HepG2 (cell line): Measurements from ENCODE around the gene ANKLE1. TPM values are rescaled to one million over a fixed set of nuclear protein-coding genes. Genes with fewer than 3 reads are reported as not detected.

Source experiments
- ATAC-seq: fragments of 200-7000 bp; cut with Tn5 transposase; 3 replicates; pipeline ENCODE4 v1.9.1; 2020; ENCODE audit warnings: mild to moderate bottlenecking, moderate library complexity
- BruUV-seq: library from RNA; stranded (reverse); fragments of 400-500 nt; replicated peaks from 2 replicates; lab custom pipeline; 2021; lab: Mats Ljungman, UMichigan
- CTCF ChIA-PET: fragments of 300-600 bp; formaldehyde crosslinking; extraction: SDS; loops from one replicate; lab custom pipeline; 2021; ENCODE audit warnings: low total read pairs, inconsistent platforms, low intra/inter-chr PET ratio; lab: Yijun Ruan, JAX
- POLR2A ChIA-PET: fragments of 350-600 bp; sonication (Branson Sonifier 250); formaldehyde crosslinking; loops from one replicate; lab custom pipeline; 2020; ENCODE audit warnings: antibody characterized with exemption, inconsistent platforms; lab: Yijun Ruan, JAX
- DNase-seq: peaks from one replicate; pipeline ENCODE4 v3.0.0-alpha.2; 2015; ENCODE audit warnings: low spot score
- FAIRE-seq: peaks from 3 replicates; lab custom pipeline; 2011; peaks lifted over from hg19 to GRCh38; lab: Jason Lieb, UNC
- H2AFZ ChIP-seq: one replicate; pipeline ENCODE4 v1.6.1; 2011; ENCODE audit warnings: low read length, inconsistent platforms
- H3K27ac ChIP-seq: fragments of 300-600 bp; 3 replicates; pipeline ENCODE4 v1.8.0; 2011; ENCODE audit warnings: mixed run types, mild to moderate bottlenecking, mixed read lengths, low read length, inconsistent platforms; ENCODE audit not compliant: insufficient read depth; ENCODE audit errors: extremely low read length
- H3K27me3 ChIP-seq, 2 experiments: fragments of 200-600 bp in 1 of 2; 2 replicates in 1 of 2; 3 replicates in 1 of 2; pipeline versions ENCODE4 v1.6.0 to v1.8.0; 2011; ENCODE audit warnings: low read length in 2 of 2, mild to moderate bottlenecking in 2 of 2, moderate library complexity in 2 of 2, inconsistent platforms in 1 of 2; ENCODE audit not compliant: insufficient read depth in 2 of 2, control insufficient read depth in 1 of 2
- H3K36me3 ChIP-seq, 2 experiments: fragments of 200-600 bp in 1 of 2; replicated peaks in 1 of 2; 2 replicates in 1 of 2; 3 replicates in 1 of 2; pipeline versions ENCODE4 v1.5.1 to v1.8.0; 2011; ENCODE audit warnings: low read length in 2 of 2, inconsistent platforms in 1 of 2; ENCODE audit not compliant: insufficient read depth in 2 of 2, control insufficient read depth in 1 of 2
- H3K4me1 ChIP-seq: 2 replicates; pipeline ENCODE4 v1.5.1; 2012; ENCODE audit warnings: low read length, inconsistent platforms; ENCODE audit not compliant: insufficient read depth
- H3K4me2 ChIP-seq: 2 replicates; pipeline ENCODE4 v1.6.0; 2011; ENCODE audit warnings: low read depth, low read length, inconsistent platforms
- H3K4me3 ChIP-seq, 3 experiments: fragments of 200-600 bp in 1 of 3; sonication (generic), shearing (Covaris generic) in 1 of 3; replicated peaks in 1 of 3; 2 replicates each; pipeline ENCODE4 v1.5.1; 2011 to 2016; ENCODE audit warnings: low read length in 3 of 3, inconsistent platforms in 2 of 3, low read depth in 2 of 3, mild to moderate bottlenecking in 2 of 3, control low read depth in 1 of 3, mixed read lengths in 1 of 3; ENCODE audit not compliant: insufficient read depth in 1 of 3
- H3K79me2 ChIP-seq: one replicate; pipeline ENCODE4 v1.6.1; 2011; ENCODE audit warnings: low read length, inconsistent platforms; ENCODE audit not compliant: insufficient read depth
- H3K9ac ChIP-seq: 2 replicates; pipeline ENCODE4 v1.6.0; 2011; ENCODE audit warnings: mild to moderate bottlenecking, low read depth, low read length, inconsistent platforms; ENCODE audit not compliant: insufficient read depth
- H3K9me3 ChIP-seq: 2 replicates; pipeline ENCODE4 v1.5.1; 2012; ENCODE audit warnings: mild to moderate bottlenecking, low read length
- H4K20me1 ChIP-seq: 2 replicates; pipeline ENCODE4 v1.6.0; 2011; ENCODE audit warnings: inconsistent platforms, mild to moderate bottlenecking, low read length, moderate library complexity; ENCODE audit not compliant: insufficient read depth
- ATF1 ChIP-seq: IDR thresholded peaks from 2 replicates; pipeline ENCODE4 v1.6.1; 2016; ENCODE audit warnings: mild to moderate bottlenecking, control low read depth
- FLYWCH1 ChIP-seq: sonication (generic); formaldehyde crosslinking; IDR thresholded peaks from 2 replicates; pipeline ENCODE4 v1.8.1; 2023; ENCODE audit warnings: mild to moderate bottlenecking, missing genetic modification reagents
- FOXJ3 ChIP-seq: sonication (generic); formaldehyde crosslinking; IDR thresholded peaks from 2 replicates; pipeline ENCODE4 v1.4.0; 2020; ENCODE audit warnings: missing genetic modification reagents, mild to moderate bottlenecking, borderline replicate concordance
- HNRNPL ChIP-seq: fragments of 200-400 bp; formaldehyde crosslinking; IDR thresholded peaks from 2 replicates; pipeline ENCODE4 v1.6.1; 2017; ENCODE audit warnings: mild to moderate bottlenecking, low read depth, low read length
- KDM5A ChIP-seq: fragments of 200-600 bp; sonication (generic); IDR thresholded peaks from 2 replicates; pipeline ENCODE4 v1.7.0; 2018; ENCODE audit warnings: antibody characterized with exemption, mild to moderate bottlenecking, low read length, borderline replicate concordance
- RARG ChIP-seq: sonication (generic); formaldehyde crosslinking; IDR thresholded peaks from 2 replicates; pipeline ENCODE4 v1.4.0; 2020; ENCODE audit warnings: low read depth, mild to moderate bottlenecking, missing genetic modification reagents
- RBAK ChIP-seq: sonication (generic); formaldehyde crosslinking; IDR thresholded peaks from 2 replicates; pipeline ENCODE4 v1.5.1; 2020; ENCODE audit warnings: mild to moderate bottlenecking, missing genetic modification reagents
- SNAPC2 ChIP-seq: sonication (generic); formaldehyde crosslinking; IDR thresholded peaks from 2 replicates; pipeline ENCODE4 v1.8.1; 2022; ENCODE audit warnings: mild to moderate bottlenecking, missing genetic modification reagents
- SP1 ChIP-seq, 2 experiments: fragments of 450-650 bp in 1 of 2; sonication (generic) in 1 of 2; formaldehyde crosslinking in 1 of 2; IDR thresholded peaks; 2 replicates each; pipeline versions ENCODE4 v1.4.0 to v1.6.1; 2016 to 2020; ENCODE audit warnings: missing genetic modification reagents in 1 of 2
- THAP11 ChIP-seq: IDR thresholded peaks from 2 replicates; pipeline ENCODE4 v1.6.1; 2016; ENCODE audit warnings: missing biosample characterization, missing genetic modification reagents
- TMF1 ChIP-seq: sonication (generic); formaldehyde crosslinking; IDR thresholded peaks from 2 replicates; pipeline ENCODE4 v1.8.1; 2022; ENCODE audit warnings: low read depth, missing genetic modification reagents
- WIZ ChIP-seq: sonication (generic); formaldehyde crosslinking; IDR thresholded peaks from 2 replicates; pipeline ENCODE4 v1.5.1; 2020; ENCODE audit warnings: mild to moderate bottlenecking, missing genetic modification reagents
- ZFP90 ChIP-seq: sonication (generic); formaldehyde crosslinking; IDR thresholded peaks from 2 replicates; pipeline ENCODE4 v1.8.0; 2022; ENCODE audit warnings: missing genetic modification reagents, mild to moderate bottlenecking, inconsistent platforms, borderline replicate concordance
- ZNF333 ChIP-seq: sonication (generic); formaldehyde crosslinking; IDR thresholded peaks from 2 replicates; pipeline ENCODE4 v1.4.0; 2020; ENCODE audit warnings: mild to moderate bottlenecking, missing genetic modification reagents, borderline replicate concordance
- ZNF609 ChIP-seq: sonication (generic); formaldehyde crosslinking; IDR thresholded peaks from 2 replicates; pipeline ENCODE4 v1.4.0; 2020; ENCODE audit warnings: mild to moderate bottlenecking, missing genetic modification reagents, borderline replicate concordance
- ZNF703 ChIP-seq: sonication (generic); formaldehyde crosslinking; IDR thresholded peaks from 2 replicates; pipeline ENCODE4 v1.5.1; 2020; ENCODE audit warnings: missing genetic modification reagents, mild to moderate bottlenecking, moderate library complexity, borderline replicate concordance
- ZNF768 ChIP-seq: sonication (generic); formaldehyde crosslinking; IDR thresholded peaks from 2 replicates; pipeline ENCODE4 v1.4.0; 2020; ENCODE audit warnings: missing genetic modification reagents
- WGBS: methylation state at CpG from one replicate; pipeline ENCODE4 v1.1.6; 2017; ENCODE audit warnings: low lambda C conversion rate; 5-methylcytosine and 5-hydroxymethylcytosine counted together
- in situ Hi-C: cut with HindIII; loops from 2 replicates; pipeline ENCODE4 v1.10.0; 2017; ENCODE audit warnings: low pct_unique_long_range_greater_than_20kb; ENCODE audit not compliant: extremely low pct_ligation_motif_present
- intact Hi-C: fragments of 100-400 bp; cut with micrococcal nuclease; formaldehyde crosslinking; loops from one replicate; pipeline ENCODE4 v1.10.0; 2022; ENCODE audit not compliant: unreplicated experiment
- polyA plus RNA-seq, 8 experiments: library from polyadenylated mRNA; depleted of rRNA in 3 of 8; stranded (reverse) in 7 of 8; unstranded in 1 of 8; fragments of >200 nt; fragmentation: Illumina TruSeq in 4 of 8; extraction: Trizol in 4 of 8; gene quantifications; 2 replicates each; pipeline versions ENCODE4 v1.2.1 to v1.2.3, GENCODE V29; 2011 to 2016; ENCODE audit warnings: low read depth in 4 of 8, missing spikeins in 1 of 8, mixed read lengths in 1 of 8; ENCODE audit not compliant: insufficient read depth in 1 of 8
- total RNA-seq, 5 experiments: library from RNA; depleted of rRNA; stranded (reverse); fragments of >200 nt; fragmentation: Illumina TruSeq; extraction: Trizol; gene quantifications; 2 replicates each; pipeline ENCODE4 v1.2.3, GENCODE V29; 2016; ENCODE audit warnings: low read depth in 1 of 5

ANKLE1 gene
- total and polyA plus RNA-seq, 2 of the 13 experiments (the other 11 are each of a cell fraction or from before 2014, with no cell fraction given) = 0.69 to 1.5 TPM

GRCh38 chr19:17294051-17294891, 12.6 kb downstream of the ANKLE1 start:
- Histone ChIP-seq H3K36me3 (peaks cover 0 to 6% of the 10 kb centered on the region in 2 experiments; a peak in 1 of 5 replicates), H3K4me3 (no peak overlapping the region), H2AFZ (no peak overlapping the region), H4K20me1 (no peaks in the 10 kb centered on the region), H3K79me2 (no peaks in the 10 kb centered on the region), H3K4me1 (no peaks in the 10 kb centered on the region), H3K27me3 (no peaks in the 10 kb centered on the region), H3K9me3 (peaks cover 5% of the 10 kb centered on the region), H3K9ac (no peak overlapping the region), H3K4me2 (no peak overlapping the region), H3K27ac (no peak overlapping the region)
- POLR2A ChIA-PET = no interaction called here
- WGBS = 93% methylated on average over 18 of the region's 48 CpGs
- FAIRE-seq (no peak), ATAC-seq (no peak), DNase-seq (no peak)
- in situ Hi-C loops (no loop called here), intact Hi-C loops (no loop called here)
- BruUV-seq = no TSS peak
- CTCF ChIA-PET = no interaction called here
- TF ChIP-seq HNRNPL = peak; percentile 65; the same call in 1 of the 2 replicates
- no peak for TF ChIP-seq TMF1 (CRISPR knock-in tag)
- no peak for TF ChIP-seq ZFP90 (CRISPR knock-in tag)
- 0 out of 2 replicates have a peak, but pooled peaks have one; percentile 14 for TF ChIP-seq ZNF768
- no peak for TF ChIP-seq ZNF609 (CRISPR knock-in tag)
- no peak for TF ChIP-seq SP1 (IDR thresholded peaks at IDR 0.05)
- TF ChIP-seq SP1 (CRISPR knock-in tag; IDR thresholded peaks at IDR 0.05) = peak; percentile 37; the same call in 1 of the 2 replicates
- no peak for TF ChIP-seq SNAPC2
- TF ChIP-seq FLYWCH1 (CRISPR knock-in tag) = no peak
- no peak for TF ChIP-seq ZNF703 (CRISPR knock-in tag)
- no peak for TF ChIP-seq KDM5A
- no peak for TF ChIP-seq FOXJ3 (CRISPR knock-in tag)
- no peak for TF ChIP-seq ATF1 (CRISPR knock-in tag)
- TF ChIP-seq RBAK = no peak
- TF ChIP-seq RARG (CRISPR knock-in tag) = no peak
- no peak for TF ChIP-seq ZNF333 (CRISPR knock-in tag)
- TF ChIP-seq THAP11 (CRISPR knock-in tag) = no peak
- no peak for TF ChIP-seq WIZ
